ENCODE measurements around the gene EPN2.

The EPN2 gene

DNA sequence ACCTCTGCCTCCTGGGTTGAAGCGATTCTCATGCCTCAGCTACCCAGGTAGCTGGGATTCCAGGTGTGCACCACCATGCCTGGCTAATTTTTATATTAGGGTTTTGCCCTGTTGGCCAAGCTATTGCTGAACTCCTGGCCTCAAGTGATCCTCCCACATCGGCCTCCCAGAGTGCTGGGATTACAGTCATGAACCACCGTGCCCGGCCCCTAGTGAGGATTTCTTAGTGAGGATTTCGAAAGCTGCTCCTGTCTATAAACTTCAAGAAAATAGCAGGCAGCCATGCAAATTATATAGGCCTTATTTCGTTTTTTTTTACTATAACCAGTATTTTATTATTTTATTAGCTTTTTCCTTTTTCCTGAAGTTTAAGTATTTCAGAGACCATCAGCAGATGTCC is 41.6 kb downstream of the EPN2 start:
- DNase-seq (ENCODE audit: low read depth): no peak
- TF ChIP-seq, protein P1, sequence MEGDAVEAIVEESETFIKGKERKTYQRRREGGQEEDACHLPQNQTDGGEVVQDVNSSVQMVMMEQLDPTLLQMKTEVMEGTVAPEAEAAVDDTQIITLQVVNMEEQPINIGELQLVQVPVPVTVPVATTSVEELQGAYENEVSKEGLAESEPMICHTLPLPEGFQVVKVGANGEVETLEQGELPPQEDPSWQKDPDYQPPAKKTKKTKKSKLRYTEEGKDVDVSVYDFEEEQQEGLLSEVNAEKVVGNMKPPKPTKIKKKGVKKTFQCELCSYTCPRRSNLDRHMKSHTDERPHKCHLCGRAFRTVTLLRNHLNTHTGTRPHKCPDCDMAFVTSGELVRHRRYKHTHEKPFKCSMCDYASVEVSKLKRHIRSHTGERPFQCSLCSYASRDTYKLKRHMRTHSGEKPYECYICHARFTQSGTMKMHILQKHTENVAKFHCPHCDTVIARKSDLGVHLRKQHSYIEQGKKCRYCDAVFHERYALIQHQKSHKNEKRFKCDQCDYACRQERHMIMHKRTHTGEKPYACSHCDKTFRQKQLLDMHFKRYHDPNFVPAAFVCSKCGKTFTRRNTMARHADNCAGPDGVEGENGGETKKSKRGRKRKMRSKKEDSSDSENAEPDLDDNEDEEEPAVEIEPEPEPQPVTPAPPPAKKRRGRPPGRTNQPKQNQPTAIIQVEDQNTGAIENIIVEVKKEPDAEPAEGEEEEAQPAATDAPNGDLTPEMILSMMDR (conservative IDR thresholded peaks at IDR 0.05; ENCODE audit: low read depth, low read length): no peak

DNA sequence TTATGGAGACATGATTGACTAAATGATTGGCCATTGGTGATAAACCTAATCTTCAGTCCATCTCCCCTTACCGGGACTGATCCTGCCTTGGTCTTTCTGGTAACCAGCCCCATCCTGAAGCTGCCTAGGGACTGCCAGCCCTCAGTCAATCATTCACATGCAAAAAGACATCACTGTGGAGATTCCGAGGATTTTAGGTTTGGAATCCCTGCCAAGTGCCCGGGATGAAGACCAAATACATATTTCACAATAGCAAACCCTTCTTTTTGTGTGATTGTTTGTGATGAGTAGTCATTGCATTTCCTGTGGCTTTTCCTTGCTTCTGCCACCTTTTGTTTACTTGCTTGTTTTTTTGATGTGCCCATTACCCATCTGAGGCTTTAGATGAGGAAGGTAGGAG is 44.0 kb downstream of the EPN2 start:
- H3K4me3 ChIP-seq (ENCODE audit: low read length): no peak overlapping the region
- TF ChIP-seq, protein P1 (conservative IDR thresholded peaks at IDR 0.05; ENCODE audit: low read depth, low read length): no peak
- no peak for DNase-seq (ENCODE audit: low read depth)

More for the DNA sequence above, 41.6 kb downstream of the EPN2 start:
- no peak overlapping the region for H3K4me3 ChIP-seq (ENCODE audit: low read length)

DNA sequence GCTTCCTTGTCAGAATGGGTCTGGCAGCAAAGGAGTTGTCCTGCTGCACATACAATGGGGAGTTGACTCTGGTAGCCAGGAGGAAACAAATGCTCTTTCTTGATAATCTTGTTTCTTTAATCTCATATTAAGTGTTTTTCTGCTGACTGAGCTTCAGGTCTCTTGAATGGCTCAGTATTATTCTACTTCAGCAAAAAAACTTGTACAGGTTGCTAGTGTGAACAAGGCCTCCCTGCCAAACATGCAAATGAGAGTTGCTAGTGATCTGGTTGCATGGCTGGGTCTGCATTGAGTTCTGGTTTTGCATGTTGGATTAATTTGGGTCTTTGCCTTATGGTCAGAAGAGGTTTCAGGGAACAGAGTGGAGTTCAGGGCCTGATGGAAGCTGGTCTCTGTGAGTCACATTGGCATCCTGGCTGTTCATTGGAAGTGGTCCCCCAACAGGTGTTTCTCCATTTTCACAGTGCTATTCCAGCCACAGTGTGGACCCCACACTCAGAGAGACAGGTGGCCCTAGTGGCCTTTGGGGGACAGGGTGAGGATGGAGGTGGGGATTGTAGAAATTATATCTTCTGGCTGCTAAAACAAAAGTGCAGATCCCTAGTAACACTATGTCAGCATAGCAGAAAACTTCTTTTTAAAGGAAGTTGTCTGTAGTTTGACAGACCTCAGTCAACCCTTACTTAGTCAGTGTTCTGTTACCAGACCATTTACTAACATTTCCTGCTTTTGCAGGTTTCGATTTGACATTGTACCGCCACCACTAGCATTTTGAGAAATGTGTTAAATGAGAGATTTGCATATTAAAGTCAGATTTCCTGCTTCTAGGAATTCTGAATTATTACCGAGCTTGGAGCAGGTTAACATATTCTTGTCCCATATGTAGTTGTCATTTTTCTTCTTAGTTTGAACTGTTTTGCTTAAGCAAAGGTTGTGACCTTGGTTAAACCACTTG is 47.1 kb downstream of the EPN2 start:
- no peak for DNase-seq (ENCODE audit: low read depth)
- no peak overlapping the region for H3K4me3 ChIP-seq (ENCODE audit: low read length)
- TF ChIP-seq, protein P1 (conservative IDR thresholded peaks at IDR 0.05; ENCODE audit: low read depth, low read length): no peak

DNA sequence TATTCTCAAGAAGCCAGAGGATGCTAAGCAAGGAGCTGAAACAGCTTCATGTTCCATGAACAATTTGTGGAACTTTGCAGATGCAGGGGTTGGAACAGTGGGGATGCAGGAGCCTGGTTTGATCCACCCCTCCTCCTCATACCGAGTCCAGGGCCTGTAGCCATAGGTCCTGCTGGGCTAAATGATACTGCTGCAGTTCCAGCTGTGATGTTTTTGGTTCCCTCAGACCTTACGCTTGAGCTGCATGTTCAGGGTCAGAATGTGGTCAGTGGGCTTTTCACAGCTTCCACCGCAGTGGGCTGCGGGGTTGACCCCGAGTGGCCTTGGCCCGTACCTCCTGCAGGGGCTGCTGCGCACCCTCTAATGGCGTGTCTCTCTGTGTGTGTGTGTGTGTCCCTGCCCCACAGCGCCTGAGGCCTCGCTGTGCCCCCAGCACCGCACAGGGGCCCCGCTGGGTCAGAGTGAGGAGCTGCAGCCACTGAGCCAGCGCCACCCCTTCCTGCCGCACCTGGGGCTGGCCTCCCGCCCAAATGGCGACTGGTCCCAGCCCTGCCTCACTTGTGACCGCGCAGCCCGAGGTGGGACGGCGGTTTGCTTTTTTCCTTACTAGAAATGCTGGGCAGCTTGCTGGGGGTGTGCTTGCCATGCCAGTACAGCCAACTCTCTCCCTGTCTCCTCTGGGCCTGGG is 48.2 kb downstream of the EPN2 start:
- TF ChIP-seq, protein P1 (conservative IDR thresholded peaks at IDR 0.05; ENCODE audit: low read depth, low read length): no peak
- no peak for DNase-seq (ENCODE audit: low read depth)
- H3K4me3 ChIP-seq (ENCODE audit: low read length): no peak overlapping the region

DNA sequence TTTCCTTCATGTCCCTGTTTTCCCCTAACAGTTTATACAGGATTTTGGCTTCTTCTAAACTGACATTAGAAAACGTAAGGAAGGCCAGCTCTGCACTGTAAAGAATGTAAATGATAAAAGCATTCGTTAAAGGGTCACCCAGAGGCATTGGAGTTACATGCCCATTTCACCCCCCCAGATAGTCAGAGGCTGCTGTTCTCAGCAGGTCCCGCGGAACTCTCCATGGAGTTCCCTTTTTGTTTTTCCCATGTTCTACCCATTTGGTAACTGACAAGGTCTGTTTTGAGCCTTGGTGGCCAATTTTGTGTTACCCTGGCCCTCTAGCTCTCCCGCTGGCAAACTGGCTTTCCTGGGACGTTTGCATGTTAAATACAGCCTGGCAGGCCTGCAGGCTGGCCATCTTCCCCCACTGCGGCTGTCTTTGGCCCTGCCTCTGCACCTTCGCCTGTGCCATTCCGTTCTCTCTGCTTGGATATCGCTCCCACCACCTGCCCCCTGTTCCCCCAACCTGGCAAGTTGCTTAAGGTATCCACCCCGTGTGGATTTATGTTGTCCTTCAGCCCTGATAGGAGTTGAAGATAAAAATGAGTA is 49.7 kb downstream of the EPN2 start:
- TF ChIP-seq, protein P1 (conservative IDR thresholded peaks at IDR 0.05; ENCODE audit: low read depth, low read length): no peak
- H3K4me3 ChIP-seq (ENCODE audit: low read length): no peak overlapping the region
- no peak for DNase-seq (ENCODE audit: low read depth)

DNA sequence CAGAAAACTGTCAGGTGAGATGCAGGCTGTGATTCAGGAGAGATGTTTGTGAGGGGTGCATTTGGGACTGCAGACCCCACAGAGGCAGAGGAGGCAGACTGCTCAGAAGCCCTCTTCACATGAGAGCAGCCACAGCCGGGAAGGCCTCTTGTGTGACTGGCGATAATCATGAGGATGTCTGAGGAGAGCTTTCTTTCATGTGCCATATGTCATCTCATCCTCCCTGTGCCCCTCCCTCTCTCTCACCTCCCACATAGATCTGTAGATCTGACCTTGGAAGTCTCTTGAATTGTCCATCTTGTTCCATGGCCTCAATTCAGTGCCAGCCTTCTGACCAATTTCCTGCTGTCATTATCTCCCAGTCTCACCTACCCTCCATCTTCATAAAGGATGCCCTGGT is 50.5 kb downstream of the EPN2 start:
- no peak for DNase-seq (ENCODE audit: low read depth)
- H3K4me3 ChIP-seq (ENCODE audit: low read length): no peak overlapping the region
- TF ChIP-seq, protein P1 (conservative IDR thresholded peaks at IDR 0.05; ENCODE audit: low read depth, low read length): no peak
